GM12874 (cell line): ENCODE data around the gene ZNF615.

Experiments used
- CTCF ChIP-seq: IDR thresholded peaks from 2 replicates; pipeline ENCODE4 v1.5.1; 2011; ENCODE audit warnings: low read depth, mild to moderate bottlenecking, control low read depth, low read length, moderate library complexity; ENCODE audit not compliant: insufficient read depth

The ZNF615 gene

GRCh38 chr19:51965583-51965982 lies 42.4 kb downstream of the ZNF615 start:
- no peak for TF ChIP-seq CTCF

GRCh38 chr19:51959791-51960190 lies 48.2 kb downstream of the ZNF615 start:
- TF ChIP-seq CTCF, result no peak

GRCh38 chr19:51948975-51949374 lies 59.0 kb downstream of the ZNF615 start:
- no peak for TF ChIP-seq CTCF

- no peak for TF ChIP-seq CTCF
Observed at GRCh38 chr19:51946602-51947001, 61.4 kb downstream of the ZNF615 start.

GRCh38 chr19:51944798-51945552 lies 63.0 kb downstream of the ZNF615 start:
- no peak for TF ChIP-seq CTCF
